Measurements from ENCODE around the gene KIAA1671.

The KIAA1671 gene

DNA sequence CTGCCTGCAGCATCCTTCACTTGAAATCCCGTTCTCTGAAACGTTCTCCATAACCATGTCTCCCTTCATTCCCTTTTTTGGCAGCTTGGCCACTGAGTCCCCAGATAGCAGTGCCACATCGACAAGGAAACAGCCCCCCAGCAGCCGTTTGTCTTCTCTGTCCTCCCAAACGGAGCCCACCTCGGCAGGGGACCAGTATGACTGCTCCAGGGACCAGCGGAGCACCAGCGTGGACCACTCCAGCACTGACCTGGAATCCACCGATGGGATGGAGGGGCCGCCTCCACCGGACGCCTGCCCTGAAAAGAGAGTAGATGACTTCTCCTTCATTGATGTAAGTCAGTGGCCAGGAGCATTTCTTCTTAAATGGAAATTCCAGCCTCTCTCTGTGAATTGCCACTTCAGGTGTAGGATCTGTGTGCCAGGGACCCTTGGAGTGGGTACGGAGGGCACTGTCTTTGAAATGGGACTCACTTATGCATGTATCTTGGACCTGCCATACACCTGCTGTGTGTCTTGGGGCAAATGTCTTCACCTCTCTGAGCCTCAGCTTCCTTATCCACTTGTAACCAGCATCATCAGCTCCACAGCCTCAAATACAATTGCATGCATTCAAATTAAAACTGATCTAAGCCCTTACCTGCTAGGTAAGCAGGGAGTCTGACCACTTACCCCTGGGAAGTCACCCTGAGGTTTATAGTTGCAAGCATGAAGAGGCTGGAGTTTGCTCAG, 221.8 kb downstream of the KIAA1671 start:
- no peak overlapping the region for H2BK120ac ChIP-seq (ENCODE audit: low read depth, low read length)
- no peak for DNase-seq
- H2BK15ac ChIP-seq (replicated peaks; ENCODE audit: low read depth), result no peak overlapping the region
- no peaks in the 10 kb centered on the region for H3K79me2 ChIP-seq (ENCODE audit: control insufficient read depth, insufficient read depth, low read length)
- H3K9ac ChIP-seq (ENCODE audit: low read length), result no peak overlapping the region
- H3K36me3 ChIP-seq (ENCODE audit: control insufficient read depth, insufficient read depth, low read length), result peaks cover 3% of the 10 kb centered on the region
- H2BK5ac ChIP-seq (ENCODE audit: low read length), result no peak overlapping the region
- H3K79me1 ChIP-seq (ENCODE audit: low read length), result no peaks in the 10 kb centered on the region
- no peak overlapping the region for H2AK5ac ChIP-seq (ENCODE audit: low read length)
- no peak overlapping the region for H3K23ac ChIP-seq (ENCODE audit: low read length)
- WGBS (ENCODE audit: extremely low coverage, insufficient coverage, low lambda C conversion rate), result no CpG with 5 or more reads among the region's 13 CpGs
- H4K5ac ChIP-seq (ENCODE audit: low read length), result no peak overlapping the region
- H3K4ac ChIP-seq (ENCODE audit: low read depth, low read length), result no peak overlapping the region
- H3K27me3 ChIP-seq (ENCODE audit: insufficient read depth, low read length, poor library complexity), result no peaks in the 10 kb centered on the region
- H3K4me3 ChIP-seq (ENCODE audit: low read length), result no peak overlapping the region
- no peaks in the 10 kb centered on the region for H3K4me1 ChIP-seq (ENCODE audit: control insufficient read depth, low read depth, low read length)
- no peak overlapping the region for H4K8ac ChIP-seq (ENCODE audit: low read depth, low read length)
- no peak overlapping the region for H3K18ac ChIP-seq (ENCODE audit: low read length)
- no peak overlapping the region for H3K4me2 ChIP-seq (ENCODE audit: low read length)
- H3K56ac ChIP-seq (ENCODE audit: low read length), result no peak overlapping the region
- H3K27ac ChIP-seq (ENCODE audit: low read depth, low read length), result no peak overlapping the region

DNA sequence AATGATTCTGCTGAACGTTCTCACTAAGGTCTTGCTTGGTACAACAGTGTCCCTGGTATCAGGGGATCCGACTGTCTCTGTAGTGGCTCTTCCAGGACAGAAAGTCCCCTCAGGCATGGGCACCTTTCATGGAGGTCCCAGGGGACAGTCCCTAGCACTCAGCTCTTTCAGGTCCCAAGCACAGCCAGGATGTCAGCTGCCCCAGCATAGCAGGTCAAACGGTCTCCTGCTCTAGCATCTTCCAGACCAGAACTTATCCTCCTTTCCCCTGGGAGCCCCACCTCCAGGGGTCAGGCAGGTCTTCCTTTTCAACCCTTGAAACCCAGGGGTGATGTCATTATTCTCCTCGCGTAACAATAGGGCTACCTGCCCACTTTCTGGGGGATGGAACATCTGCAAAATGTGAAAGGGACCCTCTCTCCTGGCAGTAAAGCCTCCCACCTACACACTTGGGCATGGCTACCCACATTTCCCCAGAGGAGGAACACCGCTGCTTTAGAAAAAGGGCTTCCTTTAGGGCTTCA, 222.4 kb downstream of the KIAA1671 start:
- H2BK15ac ChIP-seq (replicated peaks; ENCODE audit: low read depth), result no peak overlapping the region
- H3K27me3 ChIP-seq (ENCODE audit: insufficient read depth, low read length, poor library complexity), result no peaks in the 10 kb centered on the region
- H3K18ac ChIP-seq (ENCODE audit: low read length), result no peak overlapping the region
- H3K4me2 ChIP-seq (ENCODE audit: low read length), result no peak overlapping the region
- no CpG with 5 or more reads among the region's 6 CpGs for WGBS (ENCODE audit: extremely low coverage, insufficient coverage, low lambda C conversion rate)
- no peak for DNase-seq
- H3K4me3 ChIP-seq (ENCODE audit: low read length), result no peak overlapping the region
- no peak overlapping the region for H3K56ac ChIP-seq (ENCODE audit: low read length)
- no peak overlapping the region for H4K5ac ChIP-seq (ENCODE audit: low read length)
- no peaks in the 10 kb centered on the region for H3K79me1 ChIP-seq (ENCODE audit: low read length)
- H3K23ac ChIP-seq (ENCODE audit: low read length), result no peak overlapping the region
- H3K4me1 ChIP-seq (ENCODE audit: control insufficient read depth, low read depth, low read length), result no peaks in the 10 kb centered on the region
- H3K36me3 ChIP-seq (ENCODE audit: control insufficient read depth, insufficient read depth, low read length), result peaks cover 3% of the 10 kb centered on the region
- H3K4ac ChIP-seq (ENCODE audit: low read depth, low read length), result no peak overlapping the region
- H3K79me2 ChIP-seq (ENCODE audit: control insufficient read depth, insufficient read depth, low read length), result no peaks in the 10 kb centered on the region
- no peak overlapping the region for H2BK120ac ChIP-seq (ENCODE audit: low read depth, low read length)
- no peak overlapping the region for H3K27ac ChIP-seq (ENCODE audit: low read depth, low read length)
- H2AK5ac ChIP-seq (ENCODE audit: low read length), result no peak overlapping the region
- H2BK5ac ChIP-seq (ENCODE audit: low read length), result no peak overlapping the region
- no peak overlapping the region for H4K8ac ChIP-seq (ENCODE audit: low read depth, low read length)
- no peak overlapping the region for H3K9ac ChIP-seq (ENCODE audit: low read length)

DNA sequence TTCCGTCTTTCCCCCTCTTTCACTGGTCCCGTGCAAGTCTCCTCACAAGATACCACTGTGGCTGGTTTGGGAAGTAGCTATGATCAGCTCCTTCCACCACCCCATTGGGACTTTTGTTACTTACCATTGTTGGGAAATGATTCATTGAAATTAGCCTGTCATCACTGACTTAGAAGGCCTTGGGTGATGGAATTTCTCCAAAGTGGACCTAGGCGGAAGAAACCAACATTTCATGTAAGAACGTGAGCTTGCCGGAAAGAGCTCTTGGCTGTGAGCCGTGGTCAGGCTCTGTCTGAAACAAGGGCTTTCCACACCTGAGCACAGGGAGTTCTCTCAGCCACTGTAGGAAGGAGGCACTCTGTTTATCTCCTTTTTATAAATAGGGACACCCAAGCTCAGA, 223.7 kb downstream of the KIAA1671 start:
- Histone ChIP-seq H3K4me2 (ENCODE audit: low read length) (no peak overlapping the region), H3K79me2 (ENCODE audit: control insufficient read depth, insufficient read depth, low read length) (no peaks in the 10 kb centered on the region), H2BK5ac (ENCODE audit: low read length) (no peak overlapping the region), H4K5ac (ENCODE audit: low read length) (no peak overlapping the region), H3K18ac (ENCODE audit: low read length) (no peak overlapping the region), H3K27ac (ENCODE audit: low read depth, low read length) (no peak overlapping the region), H3K79me1 (ENCODE audit: low read length) (no peaks in the 10 kb centered on the region), H2BK120ac (ENCODE audit: low read depth, low read length) (no peak overlapping the region), H3K4me1 (ENCODE audit: control insufficient read depth, low read depth, low read length) (no peaks in the 10 kb centered on the region), H3K56ac (ENCODE audit: low read length) (no peak overlapping the region), H3K23ac (ENCODE audit: low read length) (no peak overlapping the region), H3K36me3 (ENCODE audit: control insufficient read depth, insufficient read depth, low read length) (peaks cover 3% of the 10 kb centered on the region), H3K4ac (ENCODE audit: low read depth, low read length) (no peak overlapping the region), H2BK15ac (replicated peaks; ENCODE audit: low read depth) (no peak overlapping the region), H3K9ac (ENCODE audit: low read length) (no peak overlapping the region), H3K27me3 (ENCODE audit: insufficient read depth, low read length, poor library complexity) (no peaks in the 10 kb centered on the region), H2AK5ac (ENCODE audit: low read length) (no peak overlapping the region), H4K8ac (ENCODE audit: low read depth, low read length) (no peak overlapping the region), H3K4me3 (ENCODE audit: low read length) (no peak overlapping the region)
- DNase-seq, result no peak
- no CpG with 5 or more reads among the region's 6 CpGs for WGBS (ENCODE audit: extremely low coverage, insufficient coverage, low lambda C conversion rate)

DNA sequence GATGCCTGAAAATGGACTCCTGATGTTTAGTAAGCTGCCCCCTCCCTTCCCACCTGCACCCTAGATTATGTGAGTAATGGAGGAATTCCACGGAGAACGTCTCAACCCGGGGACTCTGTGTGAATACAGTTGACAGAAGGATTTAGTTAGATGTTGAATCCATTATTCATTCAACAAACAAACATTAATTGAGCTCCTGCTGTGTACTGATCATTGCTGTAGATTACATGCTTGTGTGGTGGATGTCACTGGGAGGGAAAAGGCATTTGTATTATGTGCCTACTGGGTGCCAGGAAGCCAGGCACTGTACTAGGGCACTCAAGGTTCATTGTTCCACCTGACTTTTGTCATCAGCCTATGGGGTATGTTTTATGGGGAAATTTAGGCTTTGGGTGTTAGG, 224.3 kb downstream of the KIAA1671 start:
- H3K4me3 ChIP-seq (ENCODE audit: low read length), result no peak overlapping the region
- H3K4me1 ChIP-seq (ENCODE audit: control insufficient read depth, low read depth, low read length), result no peaks in the 10 kb centered on the region
- no peak overlapping the region for H4K8ac ChIP-seq (ENCODE audit: low read depth, low read length)
- no peak overlapping the region for H3K18ac ChIP-seq (ENCODE audit: low read length)
- DNase-seq, result no peak
- H2BK15ac ChIP-seq (replicated peaks; ENCODE audit: low read depth), result no peak overlapping the region
- H3K4ac ChIP-seq (ENCODE audit: low read depth, low read length), result no peak overlapping the region
- H3K36me3 ChIP-seq (ENCODE audit: control insufficient read depth, insufficient read depth, low read length), result peaks cover 3% of the 10 kb centered on the region
- H3K23ac ChIP-seq (ENCODE audit: low read length), result no peak overlapping the region
- H2BK120ac ChIP-seq (ENCODE audit: low read depth, low read length), result no peak overlapping the region
- H3K4me2 ChIP-seq (ENCODE audit: low read length), result no peak overlapping the region
- H3K27me3 ChIP-seq (ENCODE audit: insufficient read depth, low read length, poor library complexity), result no peaks in the 10 kb centered on the region
- H3K79me2 ChIP-seq (ENCODE audit: control insufficient read depth, insufficient read depth, low read length), result no peaks in the 10 kb centered on the region
- no peak overlapping the region for H3K9ac ChIP-seq (ENCODE audit: low read length)
- no peak overlapping the region for H4K5ac ChIP-seq (ENCODE audit: low read length)
- no peaks in the 10 kb centered on the region for H3K79me1 ChIP-seq (ENCODE audit: low read length)
- H3K56ac ChIP-seq (ENCODE audit: low read length), result no peak overlapping the region
- H2AK5ac ChIP-seq (ENCODE audit: low read length), result no peak overlapping the region
- WGBS (ENCODE audit: extremely low coverage, insufficient coverage, low lambda C conversion rate), result no CpG with 5 or more reads among the region's 3 CpGs
- no peak overlapping the region for H2BK5ac ChIP-seq (ENCODE audit: low read length)
- no peak overlapping the region for H3K27ac ChIP-seq (ENCODE audit: low read depth, low read length)

DNA sequence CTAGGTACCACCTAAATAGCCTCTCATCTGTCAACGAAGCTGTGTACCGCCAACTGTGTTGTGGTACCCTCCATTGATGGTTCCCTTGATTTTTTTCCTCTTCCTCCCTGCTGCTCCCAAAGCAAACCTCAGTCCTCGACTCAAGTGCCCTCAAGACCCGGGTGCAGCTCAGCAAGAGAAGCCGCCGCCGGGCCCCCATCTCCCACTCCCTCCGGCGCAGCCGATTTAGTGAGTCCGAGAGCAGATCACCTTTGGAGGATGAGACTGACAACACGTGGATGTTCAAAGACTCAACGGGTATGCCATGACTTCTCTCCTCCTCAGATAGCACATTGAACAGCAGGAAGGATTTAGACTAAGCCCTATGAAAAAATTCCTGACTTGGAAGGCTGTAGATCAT, 224.7 kb downstream of the KIAA1671 start:
- Histone ChIP-seq H2BK120ac (ENCODE audit: low read depth, low read length) (no peak overlapping the region), H3K9ac (ENCODE audit: low read length) (no peak overlapping the region), H3K79me2 (ENCODE audit: control insufficient read depth, insufficient read depth, low read length) (no peaks in the 10 kb centered on the region), H3K18ac (ENCODE audit: low read length) (no peak overlapping the region), H3K4me2 (ENCODE audit: low read length) (no peak overlapping the region), H3K56ac (ENCODE audit: low read length) (no peak overlapping the region), H3K27me3 (ENCODE audit: insufficient read depth, low read length, poor library complexity) (no peaks in the 10 kb centered on the region), H2BK15ac (replicated peaks; ENCODE audit: low read depth) (no peak overlapping the region), H3K23ac (ENCODE audit: low read length) (no peak overlapping the region), H4K5ac (ENCODE audit: low read length) (no peak overlapping the region), H3K79me1 (ENCODE audit: low read length) (no peaks in the 10 kb centered on the region), H3K27ac (ENCODE audit: low read depth, low read length) (no peak overlapping the region), H3K4me3 (ENCODE audit: low read length) (no peak overlapping the region), H2AK5ac (ENCODE audit: low read length) (no peak overlapping the region), H3K4ac (ENCODE audit: low read depth, low read length) (no peak overlapping the region), H2BK5ac (ENCODE audit: low read length) (no peak overlapping the region), H3K4me1 (ENCODE audit: control insufficient read depth, low read depth, low read length) (no peaks in the 10 kb centered on the region), H3K36me3 (ENCODE audit: control insufficient read depth, insufficient read depth, low read length) (peaks cover 3% of the 10 kb centered on the region), H4K8ac (ENCODE audit: low read depth, low read length) (no peak overlapping the region)
- DNase-seq, result no peak
- no CpG with 5 or more reads among the region's 13 CpGs for WGBS (ENCODE audit: extremely low coverage, insufficient coverage, low lambda C conversion rate)

DNA sequence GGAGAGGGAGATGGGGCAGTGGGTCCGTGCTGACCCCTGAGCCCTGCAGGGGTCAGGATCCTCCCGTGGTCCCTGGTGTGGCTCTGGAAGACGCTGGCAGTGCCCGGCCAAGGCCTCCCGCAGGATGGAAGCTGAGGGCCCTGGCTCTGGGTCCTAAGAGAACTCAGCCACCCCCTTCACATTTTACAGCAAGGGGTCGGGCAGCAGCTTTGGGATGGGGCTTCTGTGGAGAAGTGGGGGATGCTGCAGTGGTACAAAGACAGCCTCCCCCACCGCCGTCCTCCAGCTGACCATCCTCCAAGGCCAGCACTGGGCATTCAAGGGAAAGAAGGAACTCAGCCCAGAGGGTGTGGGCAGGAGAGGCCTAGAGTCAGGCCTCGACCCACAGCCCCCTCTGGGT, 225.4 kb downstream of the KIAA1671 start:
- Histone ChIP-seq H3K4ac (ENCODE audit: low read depth, low read length) (no peak overlapping the region), H3K36me3 (ENCODE audit: control insufficient read depth, insufficient read depth, low read length) (peaks cover 5% of the 10 kb centered on the region), H4K8ac (ENCODE audit: low read depth, low read length) (no peak overlapping the region)

More for the DNA sequence above, 225.4 kb downstream of the KIAA1671 start:
- Histone ChIP-seq H3K9ac (ENCODE audit: low read length) (no peak overlapping the region), H3K4me3 (ENCODE audit: low read length) (no peak overlapping the region), H2BK5ac (ENCODE audit: low read length) (no peak overlapping the region), H4K5ac (ENCODE audit: low read length) (no peak overlapping the region), H3K4me2 (ENCODE audit: low read length) (no peak overlapping the region), H3K4me1 (ENCODE audit: control insufficient read depth, low read depth, low read length) (no peaks in the 10 kb centered on the region), H2AK5ac (ENCODE audit: low read length) (no peak overlapping the region), H3K27me3 (ENCODE audit: insufficient read depth, low read length, poor library complexity) (no peaks in the 10 kb centered on the region), H3K79me1 (ENCODE audit: low read length) (no peaks in the 10 kb centered on the region), H3K23ac (ENCODE audit: low read length) (no peak overlapping the region), H3K27ac (ENCODE audit: low read depth, low read length) (no peak overlapping the region), H3K79me2 (ENCODE audit: control insufficient read depth, insufficient read depth, low read length) (no peaks in the 10 kb centered on the region), H2BK15ac (replicated peaks; ENCODE audit: low read depth) (no peak overlapping the region), H2BK120ac (ENCODE audit: low read depth, low read length) (no peak overlapping the region), H3K18ac (ENCODE audit: low read length) (no peak overlapping the region), H3K56ac (ENCODE audit: low read length) (no peak overlapping the region)
- no peak for DNase-seq
- no CpG with 5 or more reads among the region's 9 CpGs for WGBS (ENCODE audit: extremely low coverage, insufficient coverage, low lambda C conversion rate)

Data from mesendoderm (in vitro differentiated cells).